GM18951 (cell line): ENCODE data around the gene MMP28.

Experiments used
- POLR2A ChIP-seq: IDR thresholded peaks from 4 replicates; pipeline ENCODE4 v1.6.1; 2011; ENCODE audit warnings: mild to moderate bottlenecking; ENCODE audit not compliant: insufficient read length, insufficient read depth; ENCODE audit errors: extremely low read depth
- in situ Hi-C: fragments of 300-500 bp; cut with MboI; formaldehyde crosslinking; loops from one replicate; pipeline ENCODE4 v1.12.0; 2022; ENCODE audit warnings: low sequenced_read_pairs, mixed read lengths, inconsistent platforms; ENCODE audit not compliant: unreplicated experiment

The MMP28 gene, protein sequence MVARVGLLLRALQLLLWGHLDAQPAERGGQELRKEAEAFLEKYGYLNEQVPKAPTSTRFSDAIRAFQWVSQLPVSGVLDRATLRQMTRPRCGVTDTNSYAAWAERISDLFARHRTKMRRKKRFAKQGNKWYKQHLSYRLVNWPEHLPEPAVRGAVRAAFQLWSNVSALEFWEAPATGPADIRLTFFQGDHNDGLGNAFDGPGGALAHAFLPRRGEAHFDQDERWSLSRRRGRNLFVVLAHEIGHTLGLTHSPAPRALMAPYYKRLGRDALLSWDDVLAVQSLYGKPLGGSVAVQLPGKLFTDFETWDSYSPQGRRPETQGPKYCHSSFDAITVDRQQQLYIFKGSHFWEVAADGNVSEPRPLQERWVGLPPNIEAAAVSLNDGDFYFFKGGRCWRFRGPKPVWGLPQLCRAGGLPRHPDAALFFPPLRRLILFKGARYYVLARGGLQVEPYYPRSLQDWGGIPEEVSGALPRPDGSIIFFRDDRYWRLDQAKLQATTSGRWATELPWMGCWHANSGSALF

DNA sequence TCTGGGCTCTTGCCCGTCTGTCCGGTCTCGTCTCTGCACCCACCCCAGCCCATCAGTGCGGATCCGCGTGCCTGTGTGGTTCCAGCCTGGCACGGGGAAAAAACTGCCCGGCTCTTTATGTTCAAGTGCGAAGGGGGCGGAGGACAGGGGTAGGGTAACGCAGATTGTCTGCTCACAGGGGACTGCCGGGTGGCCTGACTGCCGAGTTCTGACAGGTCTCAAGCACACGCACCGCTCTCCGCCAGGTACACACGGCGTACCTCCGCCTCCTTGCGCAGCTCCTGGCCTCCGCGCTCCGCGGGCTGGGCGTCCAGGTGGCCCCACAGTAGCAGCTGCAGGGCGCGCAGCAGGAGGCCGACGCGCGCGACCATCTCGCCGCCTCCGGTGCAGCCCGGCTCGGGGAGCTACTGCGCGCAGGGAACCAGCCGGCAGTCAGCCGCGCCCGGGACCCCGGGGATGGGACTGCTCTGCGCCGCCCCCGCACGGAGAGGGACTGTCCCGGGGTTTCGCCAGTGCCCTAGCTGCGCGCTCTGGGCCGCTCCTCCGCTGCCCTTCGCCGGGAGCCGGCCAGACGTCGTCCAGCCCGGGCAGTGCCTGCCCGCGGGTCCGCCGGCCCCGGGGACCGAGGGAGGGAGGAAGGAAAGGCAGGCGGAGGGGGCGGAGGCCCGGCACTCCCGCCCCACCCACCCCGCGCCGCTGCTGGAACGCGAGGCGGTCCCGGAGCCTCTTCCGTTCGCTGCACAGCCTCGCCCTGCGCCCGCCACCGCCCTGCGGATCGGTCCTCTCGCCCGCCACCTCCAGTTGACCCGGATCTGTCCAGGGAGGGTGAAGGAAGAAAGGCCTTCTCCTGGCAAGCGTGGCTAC lies at the start of gene MMP28:
TSS of gene MMP28 (minus strand) at position 635 of the 864 bp plus-strand sequence. CDS start at position 371, 264 bp downstream.
- no peak for TF ChIP-seq POLR2A

GRCh38 chr17:35844547-35844946 lies 49.1 kb upstream of the MMP28 start:
- in situ Hi-C loops: no loop called here
- no peak for TF ChIP-seq POLR2A

More for the DNA sequence above, at the start of gene MMP28:
- in situ Hi-C loops: no loop called here

DNA sequence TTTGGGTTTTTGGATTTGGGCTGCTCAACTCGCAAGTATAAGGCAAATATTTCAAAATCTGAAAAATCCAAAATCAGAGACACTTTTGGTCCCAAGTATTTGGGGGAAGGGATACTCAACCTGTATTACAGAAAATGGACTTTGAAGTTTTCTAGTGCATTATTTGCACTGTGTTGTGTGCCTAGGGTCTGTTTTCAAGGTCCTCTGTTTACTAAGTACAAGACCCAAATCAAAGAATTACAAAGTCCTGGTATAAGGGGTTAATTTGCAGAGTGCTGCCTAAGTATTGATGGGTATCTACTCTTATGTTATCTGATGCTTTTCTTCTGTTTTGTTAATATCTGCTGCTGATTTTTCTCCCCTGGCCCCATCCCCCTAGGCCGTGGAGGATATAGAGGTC lies 48.3 kb upstream of the MMP28 start:
- in situ Hi-C loops: no loop called here
- no peak for TF ChIP-seq POLR2A

DNA sequence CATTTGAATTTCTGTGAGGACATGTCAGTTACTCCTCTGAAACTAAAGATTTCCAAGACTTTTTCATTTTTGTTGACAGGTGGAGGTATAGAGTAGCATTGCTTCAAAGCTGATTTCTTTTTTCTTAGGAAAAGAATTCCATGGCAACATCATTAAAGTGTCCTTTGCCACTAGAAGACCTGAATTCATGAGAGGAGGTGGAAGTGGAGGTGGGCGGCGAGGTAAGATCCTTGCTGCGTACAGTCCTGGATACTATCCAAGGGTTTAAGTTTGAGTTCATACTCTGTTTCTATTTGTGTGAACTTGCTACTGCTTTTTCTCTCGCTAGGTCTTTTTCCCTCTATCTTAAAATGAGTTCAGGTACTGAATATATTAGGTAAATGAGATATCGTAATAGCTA lies 46.8 kb upstream of the MMP28 start:
- in situ Hi-C loops: no loop called here

GRCh38 chr17:35841505-35841904 lies 46.1 kb upstream of the MMP28 start:
- in situ Hi-C loops: no loop called here
- no peak for TF ChIP-seq POLR2A

More for the DNA sequence above, 46.8 kb upstream of the MMP28 start:
- no peak for TF ChIP-seq POLR2A

DNA sequence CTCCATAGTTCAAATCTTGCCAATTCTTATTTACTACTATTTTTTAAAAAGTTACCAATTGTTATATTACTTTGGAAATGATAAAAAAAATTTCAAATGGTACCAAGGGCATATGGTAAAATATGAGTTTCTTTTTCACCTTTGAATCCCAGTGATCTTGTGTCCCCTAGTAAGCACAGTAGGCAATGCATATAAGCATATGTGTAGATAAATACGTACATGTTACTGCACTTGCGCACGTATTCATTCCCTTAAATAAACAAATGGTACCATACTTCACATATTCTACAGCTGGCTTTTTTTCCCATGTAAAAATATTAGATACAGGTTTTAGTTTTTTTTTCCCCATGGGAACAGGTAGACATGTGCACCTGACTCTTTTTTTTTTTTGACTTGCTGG lies 45.7 kb upstream of the MMP28 start:
- no peak for TF ChIP-seq POLR2A
- in situ Hi-C loops: no loop called here

DNA sequence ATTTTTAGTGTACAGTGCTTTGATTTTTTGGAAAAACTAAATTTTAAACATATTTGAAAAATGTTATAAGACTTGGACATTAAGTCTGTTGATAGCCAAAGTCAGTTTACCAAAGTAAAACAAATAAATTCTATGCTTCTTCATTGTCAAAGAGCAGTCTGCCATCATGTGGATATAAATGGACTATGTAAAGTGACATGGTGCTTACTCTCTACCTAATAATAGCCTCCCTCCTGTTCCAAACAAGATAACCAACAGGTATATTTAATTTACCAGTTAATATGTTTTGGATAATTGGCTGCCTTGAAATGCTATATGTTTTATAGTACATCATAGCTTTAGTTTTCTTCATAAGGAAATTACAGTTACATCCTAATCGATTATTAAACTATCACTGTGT lies 29.8 kb upstream of the MMP28 start:
- no peak for TF ChIP-seq POLR2A
- in situ Hi-C loops: no loop called here

DNA sequence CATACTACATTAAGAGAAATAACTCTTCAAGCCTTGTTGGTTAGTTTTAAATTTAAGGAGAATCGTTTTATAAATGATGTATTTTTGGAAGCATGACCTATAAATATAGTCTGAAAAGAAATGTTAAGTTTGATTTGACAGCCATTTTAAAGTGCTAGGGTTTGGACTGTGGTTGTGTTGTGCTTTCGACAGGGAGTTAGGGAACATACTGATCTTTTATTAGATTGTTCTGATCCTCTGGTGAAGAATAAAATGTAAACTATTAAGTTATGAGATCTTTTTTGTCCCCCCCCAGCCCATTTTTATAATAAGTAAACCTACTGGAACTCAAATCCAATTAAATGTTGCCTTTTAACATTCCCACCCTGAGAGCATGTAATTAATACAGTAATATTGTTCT lies 25.9 kb upstream of the MMP28 start:
- TF ChIP-seq POLR2A: no peak
- in situ Hi-C loops: no loop called here

- in situ Hi-C loops: no loop called here
- TF ChIP-seq POLR2A: no peak
Measured at GRCh38 chr17:35819455-35819854, 24.0 kb upstream of the MMP28 start.

GRCh38 chr17:35817196-35817595 lies 21.8 kb upstream of the MMP28 start:
- TF ChIP-seq POLR2A: no peak
- in situ Hi-C loops: no loop called here

GRCh38 chr17:35816723-35817122 lies 21.3 kb upstream of the MMP28 start:
- in situ Hi-C loops: no loop called here

GRCh38 chr17:35812456-35812855 lies 17.0 kb upstream of the MMP28 start:
- no peak for TF ChIP-seq POLR2A
- in situ Hi-C loops: no loop called here

More at GRCh38 chr17:35816723-35817122, 21.3 kb upstream of the MMP28 start:
- TF ChIP-seq POLR2A: no peak

DNA sequence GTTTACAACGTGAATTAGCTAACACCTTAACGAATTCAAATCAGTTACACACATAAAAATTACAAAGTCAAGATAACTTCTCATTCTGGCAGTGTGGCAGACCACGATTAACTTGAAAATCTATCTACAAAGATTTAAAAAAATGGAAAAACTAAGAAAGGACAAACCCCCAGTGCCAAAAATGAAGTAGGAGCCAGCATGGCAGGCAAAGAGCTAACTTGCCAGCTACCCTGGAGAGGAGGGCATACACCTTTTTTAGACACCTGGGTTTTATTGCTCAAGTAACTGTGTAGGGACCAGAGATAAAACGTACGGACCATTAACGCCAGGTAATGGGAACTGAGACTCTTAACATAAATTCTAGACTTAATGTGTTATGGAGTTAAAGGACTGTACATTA lies 16.3 kb upstream of the MMP28 start:
- no peak for TF ChIP-seq POLR2A
- in situ Hi-C loops: no loop called here
